ENCODE data around the gene TCAP.
"Not testable (repeated sequence)": the region's sequence is repeated elsewhere in the genome, so short reads cannot be mapped to it uniquely, and the experiment has no call there.

TCAP gene

DNA sequence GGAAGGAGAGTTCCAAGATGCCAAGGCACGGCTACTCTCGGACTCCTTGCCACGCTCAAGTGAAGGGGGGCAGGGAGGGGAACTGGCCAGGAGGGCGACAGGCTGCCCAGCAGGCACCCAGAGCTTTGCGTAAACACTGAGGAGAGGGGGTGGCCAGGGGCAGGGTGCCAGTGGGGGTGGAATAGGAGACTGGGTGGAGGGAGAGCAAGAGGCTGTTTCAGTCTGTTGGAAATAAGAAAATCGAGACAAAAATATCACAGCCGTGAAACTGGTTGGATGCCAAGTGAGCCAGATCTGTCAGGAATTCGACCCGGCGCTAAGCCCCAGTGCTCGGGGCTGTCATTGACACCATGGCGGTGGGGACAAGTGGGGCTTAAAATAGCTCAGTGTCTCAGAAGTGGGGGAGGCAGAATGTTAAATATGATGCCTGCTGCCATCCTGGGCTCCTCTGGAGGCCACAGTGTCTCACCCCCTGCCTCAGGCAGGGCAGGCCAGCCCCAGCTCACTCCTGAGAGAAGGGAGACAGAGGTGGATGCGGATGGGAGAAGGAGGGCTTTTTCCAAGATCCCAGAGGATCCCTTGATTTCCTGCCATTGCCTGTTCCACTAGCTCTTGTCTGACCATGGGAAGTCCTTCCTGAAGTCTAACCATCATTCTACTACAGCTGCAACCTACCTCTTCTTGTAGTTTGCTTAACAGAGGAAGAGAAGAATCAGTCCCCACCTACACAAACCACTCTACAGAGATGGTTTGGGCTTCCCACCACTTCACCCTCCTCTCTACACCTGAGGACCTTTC lies 12.6 kb downstream of the TCAP start:
- DNase-seq (ENCODE audit: insufficient read length, low spot score) (no peak), FAIRE-seq (no peak)

DNA sequence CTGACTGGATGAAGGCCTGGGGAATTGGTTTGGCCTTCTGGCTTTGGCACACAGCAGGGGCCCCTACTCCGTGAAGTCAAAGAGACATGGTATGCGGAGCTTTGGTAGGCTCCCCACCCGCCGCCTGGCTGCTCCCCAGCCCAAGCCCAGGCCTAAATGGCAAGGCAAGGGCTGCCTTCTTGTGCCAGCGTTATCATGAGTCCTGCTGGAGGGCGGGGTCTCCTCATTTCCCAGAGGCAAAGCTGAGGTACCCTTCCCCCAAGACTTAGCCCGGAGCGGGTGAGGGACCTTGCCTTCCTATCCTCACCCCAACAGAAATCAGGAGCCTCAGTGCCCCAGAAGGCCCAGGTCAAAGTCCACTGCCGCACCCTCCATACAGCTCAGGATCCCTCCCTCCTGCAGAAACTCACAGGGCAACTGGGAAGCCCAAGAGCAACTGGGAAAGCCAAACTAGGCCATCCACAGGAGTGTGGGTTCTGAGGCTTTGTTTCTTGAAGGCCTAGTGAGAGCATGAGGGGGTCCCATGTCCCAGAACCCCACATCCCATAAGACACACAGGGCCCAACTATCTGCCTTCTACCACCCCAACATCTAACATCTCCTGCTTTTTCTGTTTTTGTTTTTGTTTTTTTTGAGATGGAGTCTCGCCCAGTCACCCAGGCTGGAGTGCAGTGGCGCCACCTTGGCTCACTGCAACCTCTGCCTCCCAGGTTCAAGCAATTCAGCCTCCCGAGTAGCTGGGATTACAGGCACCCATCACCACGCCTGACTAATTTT lies 13.4 kb downstream of the TCAP start:
- DNase-seq (ENCODE audit: insufficient read length, low spot score): no peak
- FAIRE-seq: no peak

DNA sequence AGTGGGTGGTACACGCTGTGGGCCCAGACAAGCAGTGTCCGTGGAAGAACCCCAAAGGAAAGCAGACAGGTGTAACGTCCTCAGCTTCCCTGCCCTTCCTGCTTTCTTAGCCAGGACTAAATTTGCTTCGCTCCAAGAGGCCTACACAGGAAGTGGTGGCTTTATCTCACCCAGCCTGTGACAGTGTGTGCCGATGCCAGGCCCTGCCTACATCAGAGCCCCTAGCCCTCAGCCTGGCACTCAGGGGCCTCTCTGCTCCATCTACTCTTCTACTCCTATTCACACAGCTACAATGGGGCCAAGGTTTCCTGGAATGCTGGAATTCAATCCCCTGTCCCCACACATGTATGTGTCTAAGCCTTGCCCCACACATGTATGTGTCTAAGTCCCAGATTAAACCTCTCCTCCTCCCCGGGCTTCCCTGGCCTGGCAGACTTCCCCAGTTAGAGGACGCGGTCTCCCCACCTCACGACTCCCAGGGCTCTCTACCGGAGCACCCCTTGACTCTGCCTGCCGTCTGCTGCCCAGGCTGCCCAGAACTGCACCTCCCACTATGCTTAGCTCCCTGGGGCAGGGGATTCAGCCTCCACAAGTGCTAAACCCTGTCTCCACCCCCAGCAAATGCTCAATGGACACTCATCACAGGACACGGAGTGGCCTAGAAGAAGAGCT lies 14.5 kb downstream of the TCAP start:
- DNase-seq (ENCODE audit: insufficient read length, low spot score): no peak
- peak; percentile 63 for FAIRE-seq

DNA sequence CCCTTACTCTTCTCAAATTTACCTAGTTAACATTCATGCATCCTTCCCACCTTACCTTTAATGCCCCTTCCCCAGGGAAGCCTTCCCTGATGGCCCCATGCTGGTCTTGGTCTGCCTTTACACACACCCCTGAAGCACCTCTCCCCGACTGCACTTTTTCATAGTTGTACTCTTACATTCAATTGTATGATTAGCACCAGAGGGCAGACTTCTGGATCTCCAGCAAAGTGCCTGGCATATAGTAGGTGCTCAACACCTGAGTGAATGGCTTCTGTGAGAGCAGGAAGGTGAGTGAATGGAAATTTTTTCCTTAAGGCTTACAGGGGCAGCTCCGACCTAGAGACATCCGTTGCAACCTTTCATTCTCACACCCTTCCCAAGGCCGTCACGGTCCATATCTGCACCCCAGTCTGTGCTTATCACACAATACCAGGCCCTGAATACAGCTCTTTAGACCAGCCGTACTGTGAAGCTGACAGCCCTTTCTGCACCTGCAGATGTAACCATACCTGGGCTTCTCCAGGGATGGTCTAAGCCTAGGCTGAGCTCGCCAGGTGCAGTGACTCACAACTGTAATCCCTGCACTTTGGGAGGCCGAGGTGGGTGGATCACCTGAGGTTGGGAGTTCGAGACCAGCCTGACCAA lies 18.3 kb downstream of the TCAP start:
- DNase-seq (ENCODE audit: insufficient read length, low spot score) (no peak), FAIRE-seq (no peak)

DNA sequence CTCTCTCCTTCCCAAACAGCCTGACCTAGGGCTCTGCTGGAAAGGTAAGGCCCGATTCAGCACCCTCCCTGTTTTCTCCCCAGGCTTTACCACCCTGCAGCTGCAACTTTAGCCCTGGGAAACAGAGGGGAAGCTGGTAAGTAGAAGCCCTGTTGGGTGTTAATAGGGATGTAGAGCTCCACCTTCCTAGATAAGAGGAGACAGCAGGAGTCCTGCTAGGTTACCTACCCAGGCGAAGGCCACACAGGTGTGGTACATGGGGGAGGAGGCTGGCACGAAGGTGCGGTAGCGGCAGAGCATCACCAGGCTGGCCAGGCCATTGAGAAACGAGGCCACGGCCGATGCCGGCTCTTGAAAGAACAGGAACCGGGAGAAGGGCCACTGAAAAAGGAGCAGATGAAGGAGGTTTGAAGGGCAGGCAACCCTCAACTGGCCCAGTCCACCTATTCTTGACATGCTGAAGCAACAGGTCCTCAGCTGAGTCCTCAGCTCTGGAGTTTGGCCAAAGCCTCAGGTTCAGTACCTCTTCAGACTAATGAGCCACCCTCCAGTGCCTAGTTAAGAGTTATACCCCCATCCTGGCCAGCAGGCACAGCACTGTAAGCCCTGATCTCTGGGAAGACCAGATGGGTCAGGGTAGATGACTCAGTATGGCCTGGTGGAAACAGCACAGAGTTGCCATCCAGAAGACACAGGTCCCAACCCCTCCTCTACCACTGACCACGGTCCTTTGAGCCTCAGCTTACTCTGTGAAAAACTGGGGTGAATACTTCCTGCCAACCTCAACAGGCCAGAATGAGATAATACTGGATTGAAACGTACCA lies 19.4 kb downstream of the TCAP start:
- FAIRE-seq: no peak
- no peak for DNase-seq (ENCODE audit: insufficient read length, low spot score)

DNA sequence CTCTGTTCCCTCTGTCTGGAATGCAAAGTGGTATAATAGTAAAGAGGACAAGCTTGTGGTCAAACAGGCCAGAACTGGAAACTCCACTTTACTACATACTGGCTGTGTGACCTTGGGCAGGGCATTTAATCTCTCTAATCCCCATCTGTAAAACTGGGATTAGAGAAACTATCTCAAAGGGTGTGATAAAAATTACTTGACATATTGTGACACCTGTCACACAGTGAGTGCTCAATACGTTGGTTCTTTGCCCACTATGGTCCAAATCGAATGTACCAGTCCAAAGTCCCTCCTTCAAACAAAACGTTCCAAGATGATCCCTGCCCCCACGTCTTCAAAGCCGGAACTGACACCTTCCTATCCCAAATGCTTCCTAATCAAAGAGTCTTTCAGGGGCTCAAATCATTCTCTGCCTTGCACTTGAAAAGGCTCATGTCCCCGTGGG lies 22.0 kb downstream of the TCAP start:
- DNase-seq (ENCODE audit: insufficient read length, low spot score): no peak

DNA sequence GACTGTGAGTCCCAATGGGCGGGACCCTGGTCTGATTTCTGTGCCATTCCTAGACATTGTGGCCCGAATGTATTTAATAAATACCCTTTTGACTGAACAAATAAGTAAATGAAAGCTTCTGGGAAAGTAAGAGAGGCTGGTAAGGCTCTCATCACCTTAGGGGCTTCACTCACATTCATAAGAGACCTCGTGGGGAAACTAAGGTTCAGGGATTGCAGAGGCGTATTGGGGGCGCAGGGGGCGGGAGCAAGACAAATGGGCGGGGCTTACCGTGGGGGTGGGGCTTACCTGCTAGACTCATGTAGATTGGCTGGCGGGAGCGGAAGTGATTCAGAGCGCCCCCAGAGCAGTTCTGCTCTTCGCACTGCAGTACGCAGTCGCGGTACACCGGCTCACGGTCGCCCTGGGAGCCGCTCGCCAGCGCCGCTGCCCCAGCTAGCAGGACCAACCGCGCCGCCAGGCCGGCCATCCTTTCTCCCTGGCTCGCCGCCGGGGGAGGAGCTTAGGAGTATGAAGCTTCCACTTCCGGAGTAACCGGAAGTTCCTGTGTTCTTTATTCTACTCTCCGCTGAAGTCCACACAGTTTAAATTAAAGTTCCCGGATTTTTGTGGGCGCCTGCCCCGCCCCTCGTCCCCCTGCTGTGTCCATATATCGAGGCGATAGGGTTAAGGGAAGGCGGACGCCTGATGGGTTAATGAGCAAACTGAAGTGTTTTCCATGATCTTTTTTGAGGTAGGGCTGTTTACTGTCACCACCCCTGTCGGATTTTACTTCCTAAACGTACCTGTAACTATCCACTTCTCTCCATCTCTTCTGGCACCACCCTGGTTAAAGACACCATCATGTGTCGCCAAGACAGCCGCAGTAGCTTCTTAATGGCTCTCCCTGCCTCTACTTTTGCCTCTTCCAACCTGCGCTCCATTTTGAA lies 22.7 kb downstream of the TCAP start, which contains the start of gene PGAP3:
TSS of gene PGAP3 (minus strand) at position 512 of the 929 bp plus-strand sequence. CDS start at position 469, 43 bp downstream.
- DNase-seq (ENCODE audit: insufficient read length, low spot score) (peak; percentile 85), FAIRE-seq (peak; percentile 94)

More for the DNA sequence above, 22.0 kb downstream of the TCAP start:
- FAIRE-seq: no peak

DNA sequence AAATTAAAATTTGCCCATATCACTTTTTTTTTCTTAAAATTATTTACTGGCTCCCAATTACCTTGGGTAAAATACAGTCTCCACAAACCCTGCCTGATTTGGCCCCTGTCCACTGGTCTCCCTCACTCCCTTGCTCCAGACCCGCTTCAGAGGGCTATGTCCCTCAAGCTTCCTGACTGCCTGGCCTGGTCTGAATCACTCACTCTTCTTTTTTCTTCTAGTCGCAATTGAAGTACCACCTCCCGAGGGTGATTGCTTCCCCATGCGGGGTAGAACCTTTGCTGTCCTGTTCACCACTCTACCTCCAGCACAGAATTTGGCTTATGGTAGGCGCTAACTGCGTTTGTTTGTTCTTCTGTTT lies 23.3 kb downstream of the TCAP start:
- no peak for DNase-seq (ENCODE audit: insufficient read length, low spot score)
- FAIRE-seq: no peak

DNA sequence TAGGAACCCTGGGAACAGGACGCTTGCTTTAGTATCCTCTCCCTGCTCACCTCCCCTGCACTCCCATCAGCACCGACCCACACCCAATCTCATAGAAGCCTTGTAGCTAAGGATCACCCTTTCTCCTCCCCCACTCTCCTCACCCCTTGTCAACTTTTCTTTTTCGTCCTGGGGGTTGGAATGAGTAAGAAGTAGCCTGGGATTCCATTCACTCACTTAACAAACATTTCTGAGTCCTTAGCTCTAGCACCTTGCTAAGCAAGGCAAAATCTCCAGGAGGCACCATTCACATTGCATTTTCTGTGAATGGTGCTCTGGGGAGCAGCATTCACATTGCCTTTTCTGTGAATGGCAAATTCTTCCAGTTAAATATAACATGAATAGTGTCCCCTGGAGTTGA lies 23.8 kb downstream of the TCAP start:
- FAIRE-seq: no peak
- DNase-seq (ENCODE audit: insufficient read length, low spot score): no peak

DNA sequence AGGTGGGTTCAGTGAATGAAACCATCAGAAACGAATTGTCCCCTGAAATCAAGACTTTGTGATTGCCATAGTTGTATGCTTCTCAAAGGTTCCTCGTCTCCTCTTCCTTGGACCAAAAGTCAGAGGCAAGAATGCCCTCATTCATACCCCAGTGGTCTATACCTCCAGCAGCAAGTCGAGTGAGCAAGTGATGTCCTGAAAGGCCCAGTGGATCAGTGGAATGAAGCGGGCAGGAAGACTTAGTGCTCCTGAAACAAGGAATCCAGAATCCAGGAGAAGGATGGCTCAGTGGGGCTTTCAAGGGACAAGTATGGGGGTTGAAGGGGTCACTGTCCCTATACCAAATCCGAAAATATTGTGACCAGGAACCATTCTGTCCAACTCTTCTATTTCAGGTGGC lies 29.4 kb downstream of the TCAP start:
- no peak for FAIRE-seq

DNA sequence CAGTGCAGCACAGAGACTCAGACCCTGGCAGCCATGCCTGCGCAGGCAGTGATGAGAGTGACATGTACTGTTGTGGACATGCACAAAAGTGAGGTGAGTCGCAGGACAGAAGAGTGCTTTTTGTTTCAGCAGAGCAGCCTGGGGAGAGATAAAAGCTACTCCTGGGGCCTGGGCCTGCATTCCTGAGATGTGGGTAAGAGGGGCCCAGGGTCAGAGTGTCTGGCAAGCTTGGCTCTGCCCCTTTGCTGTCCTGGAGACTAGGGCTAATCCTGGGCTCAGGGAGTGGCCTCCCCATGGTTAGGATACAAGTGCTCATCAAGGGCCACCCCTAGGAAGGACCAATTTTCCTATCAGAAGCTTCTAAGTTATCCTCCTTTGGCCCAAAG lies 29.9 kb downstream of the TCAP start:
- DNase-seq (ENCODE audit: insufficient read length, low spot score): no peak
- FAIRE-seq: no peak

More for the DNA sequence above, 29.4 kb downstream of the TCAP start:
- no peak for DNase-seq (ENCODE audit: insufficient read length, low spot score)

DNA sequence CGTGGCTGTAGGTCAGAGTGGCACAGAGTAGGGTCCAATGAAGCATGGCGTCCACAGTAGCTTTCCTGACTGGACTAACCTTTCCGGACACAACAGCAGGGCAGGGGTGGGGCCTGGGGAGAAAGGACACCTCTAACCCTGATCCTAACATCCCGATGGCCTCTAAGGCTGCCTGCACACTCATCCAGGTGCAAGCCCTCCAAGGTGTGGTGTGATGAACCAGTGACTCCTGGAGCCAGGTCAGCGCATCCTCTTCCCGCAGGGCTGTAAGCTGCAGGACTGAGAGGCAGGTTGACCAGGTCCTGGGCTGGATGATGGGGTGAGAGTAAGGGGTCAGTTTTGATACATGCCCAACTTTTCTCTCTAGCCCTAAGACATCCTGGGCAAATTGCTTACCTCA lies 31.6 kb downstream of the TCAP start:
- no peak for FAIRE-seq
- DNase-seq (ENCODE audit: insufficient read length, low spot score): no peak

DNA sequence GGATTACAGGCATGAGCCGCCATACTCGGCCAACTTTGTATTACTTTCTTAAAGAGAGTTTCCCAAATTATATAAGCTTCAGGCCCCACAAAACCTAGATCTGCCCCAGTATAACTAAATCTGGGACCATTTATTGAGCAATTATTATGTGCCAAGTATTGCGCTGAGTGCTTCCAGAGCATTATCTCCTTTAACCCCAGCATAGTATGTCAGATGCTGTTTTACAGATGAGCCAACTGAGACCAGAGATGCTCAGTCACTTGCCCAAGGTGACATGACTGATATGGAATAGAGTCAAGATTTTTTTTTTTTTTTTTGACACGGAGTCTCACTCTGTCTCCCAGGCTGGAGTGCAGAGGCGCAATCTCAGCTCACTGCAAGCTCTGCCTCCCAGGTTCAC lies 32.8 kb downstream of the TCAP start:
- FAIRE-seq: no peak
- DNase-seq (ENCODE audit: insufficient read length, low spot score): no peak

DNA sequence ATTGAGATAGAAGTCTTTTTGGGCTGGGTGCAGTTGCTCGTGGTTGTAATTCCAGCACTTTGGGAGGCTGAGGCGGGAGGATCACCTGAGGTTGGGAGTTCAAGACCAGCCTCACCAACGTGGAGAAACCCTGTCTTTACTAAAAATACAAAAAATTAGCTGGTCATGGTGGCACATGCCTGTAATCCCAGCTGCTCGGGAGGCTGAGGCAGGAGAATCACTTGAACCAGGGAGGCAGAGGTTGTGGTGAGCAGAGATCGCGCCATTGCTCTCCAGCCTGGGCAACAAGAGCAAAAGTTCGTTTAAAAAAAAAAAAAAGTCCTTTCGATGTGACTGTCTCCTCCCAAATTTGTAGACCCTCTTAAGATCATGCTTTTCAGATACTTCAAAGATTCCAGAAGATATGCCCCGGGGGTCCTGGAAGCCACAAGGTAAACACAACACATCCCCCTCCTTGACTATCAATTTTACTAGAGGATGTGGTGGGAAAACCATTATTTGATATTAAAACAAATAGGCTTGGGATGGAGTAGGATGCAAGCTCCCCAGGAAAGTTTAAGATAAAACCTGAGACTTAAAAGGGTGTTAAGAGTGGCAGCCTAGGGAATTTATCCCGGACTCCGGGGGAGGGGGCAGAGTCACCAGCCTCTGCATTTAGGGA lies 34.1 kb downstream of the TCAP start:
- FAIRE-seq; DNase-seq (ENCODE audit: insufficient read length, low spot score): not testable (repeated sequence)

DNA sequence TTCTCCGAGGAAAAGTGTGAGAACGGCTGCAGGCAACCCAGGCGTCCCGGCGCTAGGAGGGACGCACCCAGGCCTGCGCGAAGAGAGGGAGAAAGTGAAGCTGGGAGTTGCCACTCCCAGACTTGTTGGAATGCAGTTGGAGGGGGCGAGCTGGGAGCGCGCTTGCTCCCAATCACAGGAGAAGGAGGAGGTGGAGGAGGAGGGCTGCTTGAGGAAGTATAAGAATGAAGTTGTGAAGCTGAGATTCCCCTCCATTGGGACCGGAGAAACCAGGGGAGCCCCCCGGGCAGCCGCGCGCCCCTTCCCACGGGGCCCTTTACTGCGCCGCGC lies 34.6 kb downstream of the TCAP start, which contains the start of gene ERBB2:
TSS of gene ERBB2 (plus strand) at position 247 of the 330 bp plus-strand sequence. CDS start 175 bp downstream, outside the sequence.
- DNase-seq (ENCODE audit: insufficient read length, low spot score) (no peak), FAIRE-seq (no peak)

DNA sequence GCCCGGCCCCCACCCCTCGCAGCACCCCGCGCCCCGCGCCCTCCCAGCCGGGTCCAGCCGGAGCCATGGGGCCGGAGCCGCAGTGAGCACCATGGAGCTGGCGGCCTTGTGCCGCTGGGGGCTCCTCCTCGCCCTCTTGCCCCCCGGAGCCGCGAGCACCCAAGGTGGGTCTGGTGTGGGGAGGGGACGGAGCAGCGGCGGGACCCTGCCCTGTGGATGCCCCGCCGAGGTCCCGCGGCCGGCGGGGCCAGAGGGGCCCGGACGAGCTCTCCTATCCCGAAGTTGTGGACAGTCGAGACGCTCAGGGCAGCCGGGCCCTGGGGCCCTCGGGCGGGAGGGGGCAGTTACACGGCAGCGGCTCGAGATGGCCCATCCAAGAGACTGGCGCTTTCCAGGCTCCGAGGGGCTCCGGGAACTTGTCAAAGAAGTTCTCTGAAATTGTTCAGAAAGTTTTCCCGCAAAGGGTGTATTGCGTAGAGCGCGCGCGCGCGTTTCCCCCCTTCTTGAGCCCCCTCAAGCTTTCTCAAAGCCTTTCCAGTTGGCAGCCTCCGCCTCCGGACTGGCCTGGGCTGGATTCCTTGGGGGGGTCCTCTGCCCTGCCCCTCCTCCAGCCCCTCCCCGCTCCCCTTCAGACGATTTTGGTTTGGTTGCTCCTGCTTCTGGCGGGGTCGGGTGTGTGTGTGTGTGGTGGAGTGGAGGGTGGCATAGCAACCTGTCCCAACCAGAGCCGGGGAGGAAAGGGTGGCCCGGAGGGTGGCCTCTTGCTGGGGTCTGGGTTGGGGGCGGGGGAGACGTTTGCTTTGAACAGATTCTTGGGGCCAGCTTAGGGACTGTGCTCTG lies 35.2 kb downstream of the TCAP start:
- FAIRE-seq (no peak), DNase-seq (ENCODE audit: insufficient read length, low spot score) (no peak)

DNA sequence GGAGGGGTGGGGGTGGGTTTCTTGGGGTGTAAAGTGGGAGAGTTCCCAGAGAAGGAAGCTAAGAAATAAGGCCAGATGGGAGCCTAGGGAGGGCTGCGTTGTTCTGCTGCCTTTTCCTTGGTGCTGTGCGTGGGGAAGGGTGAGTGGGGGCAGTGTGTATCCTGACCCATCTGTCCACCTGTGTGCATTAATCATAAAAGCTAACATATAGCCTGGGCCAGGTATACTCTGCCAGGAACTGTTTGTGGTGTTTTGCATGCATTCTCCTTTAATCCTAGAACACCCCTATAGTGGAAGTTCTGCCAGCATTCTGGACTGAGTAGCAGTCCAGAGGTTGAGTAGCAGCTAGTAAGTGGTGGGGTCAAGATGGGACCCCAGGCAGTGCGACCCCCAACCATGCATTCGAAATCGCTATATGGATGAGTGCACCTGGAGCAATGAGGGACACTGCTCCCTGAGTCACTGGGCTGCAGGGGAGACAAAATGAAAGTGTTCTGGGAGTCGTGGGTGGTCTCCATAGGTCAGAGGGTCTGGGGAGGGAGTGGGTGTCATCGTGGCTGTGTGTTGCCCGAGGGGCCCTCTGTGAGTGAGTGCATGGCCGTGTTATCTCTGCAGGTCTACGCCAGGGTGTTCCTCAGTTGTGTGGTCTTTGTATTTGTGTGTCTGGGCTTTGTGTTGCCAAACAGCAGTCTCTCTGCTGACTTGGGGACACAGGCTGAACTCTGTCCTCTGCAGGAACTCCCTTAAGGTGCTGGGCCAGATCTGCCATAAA lies 36.0 kb downstream of the TCAP start:
- DNase-seq (ENCODE audit: insufficient read length, low spot score) (no peak), FAIRE-seq (no peak)

Data from GM19239 (cell line).